Skeletal muscle satellite cell (primary cell): ENCODE results near the gene PRKCB.

Source experiments
- H3K27me3 ChIP-seq: 2 replicates; pipeline ENCODE4 v1.7.0; 2013; ENCODE audit warnings: low read length; ENCODE audit not compliant: control insufficient read depth, insufficient read depth
- H3K36me3 ChIP-seq: 2 replicates; pipeline ENCODE4 v1.7.0; 2013; ENCODE audit warnings: mild to moderate bottlenecking, control low read depth, low read length; ENCODE audit not compliant: insufficient read depth
- H3K4me1 ChIP-seq: 2 replicates; pipeline ENCODE4 v1.7.0; 2013; ENCODE audit warnings: low read length; ENCODE audit not compliant: control insufficient read depth, insufficient read depth
- H3K4me2 ChIP-seq: 2 replicates; pipeline ENCODE4 v1.7.0; 2013; ENCODE audit warnings: mild to moderate bottlenecking, low read length
- H3K4me3 ChIP-seq: 2 replicates; pipeline ENCODE4 v1.7.0; 2013; ENCODE audit warnings: low read length
- H3K9ac ChIP-seq: 2 replicates; pipeline ENCODE4 v1.7.0; 2013; ENCODE audit warnings: mild to moderate bottlenecking, low read depth, low read length, moderate library complexity
- H3K9me3 ChIP-seq: replicated peaks from 2 replicates; pipeline ENCODE4 v1.7.0; 2013; ENCODE audit warnings: mild to moderate bottlenecking, control low read depth, low read length

PRKCB gene

DNA sequence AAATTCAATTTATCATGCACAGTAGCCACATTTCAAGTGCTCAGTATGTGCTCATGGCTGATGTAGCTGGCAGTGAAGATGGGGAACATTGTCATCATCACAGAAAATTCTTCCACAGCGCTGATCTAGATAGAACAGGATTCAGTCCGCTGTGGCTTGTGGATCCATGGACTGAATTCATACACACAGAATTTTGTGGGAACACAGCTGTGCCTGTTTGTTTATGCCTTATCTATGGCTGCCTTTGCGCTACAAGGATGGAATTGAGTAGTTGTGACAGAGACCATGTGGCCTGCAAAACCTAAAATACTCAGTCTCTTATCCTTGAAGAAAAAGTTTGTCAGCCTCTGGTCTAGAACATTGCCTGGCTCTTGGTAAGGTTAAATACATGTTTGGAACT lies 128.4 kb downstream of the PRKCB start:
- Histone ChIP-seq H3K9me3 (no peaks in the 10 kb centered on the region), H3K4me1 (no peaks in the 10 kb centered on the region), H3K36me3 (no peaks in the 10 kb centered on the region)

DNA sequence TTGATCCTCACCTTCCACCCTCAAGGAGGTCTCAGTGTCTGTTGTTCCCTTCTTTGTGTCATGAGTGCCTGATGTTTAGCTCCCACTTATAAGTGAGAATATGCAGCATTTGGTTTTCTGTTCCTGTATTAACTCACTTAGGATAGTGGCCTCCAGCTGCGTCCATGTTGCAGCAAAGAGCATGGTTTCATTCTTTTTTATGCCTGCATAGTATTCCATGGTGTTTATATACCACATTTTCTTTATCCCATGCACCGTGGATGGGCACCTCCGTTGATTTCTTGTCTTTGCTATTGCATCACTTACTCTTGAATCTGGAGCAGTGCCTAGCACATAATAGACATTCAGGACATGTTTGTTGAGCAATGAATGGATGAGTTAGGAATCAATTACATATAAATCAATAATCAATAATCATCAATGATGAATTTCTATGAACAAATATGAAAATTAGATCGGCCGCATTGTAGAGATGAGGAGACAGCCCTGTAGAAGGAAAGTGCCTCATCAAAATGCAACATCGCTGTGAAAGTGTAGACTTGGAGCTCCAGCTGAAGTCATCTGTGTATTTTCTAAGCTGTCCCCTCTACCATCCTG lies 129.5 kb downstream of the PRKCB start:
- H3K36me3 ChIP-seq: no peaks in the 10 kb centered on the region
- H3K4me3 ChIP-seq: no peak overlapping the region
- no peak overlapping the region for H3K9ac ChIP-seq
- H3K4me2 ChIP-seq: no peak overlapping the region
- H3K4me1 ChIP-seq: no peaks in the 10 kb centered on the region
- no peaks in the 10 kb centered on the region for H3K27me3 ChIP-seq
- H3K9me3 ChIP-seq: no peaks in the 10 kb centered on the region

More for the DNA sequence above, 128.4 kb downstream of the PRKCB start:
- no peaks in the 10 kb centered on the region for H3K27me3 ChIP-seq
- H3K9ac ChIP-seq: no peak overlapping the region
- H3K4me2 ChIP-seq: no peak overlapping the region
- H3K4me3 ChIP-seq: no peak overlapping the region

GRCh38 chr16:23966597-23967394 lies 131.0 kb downstream of the PRKCB start:
- H3K27me3 ChIP-seq: no peaks in the 10 kb centered on the region
- no peak overlapping the region for H3K4me3 ChIP-seq
- H3K4me1 ChIP-seq: no peaks in the 10 kb centered on the region
- H3K9ac ChIP-seq: no peak overlapping the region
- H3K36me3 ChIP-seq: no peaks in the 10 kb centered on the region
- H3K9me3 ChIP-seq: no peaks in the 10 kb centered on the region
- H3K4me2 ChIP-seq: no peak overlapping the region

DNA sequence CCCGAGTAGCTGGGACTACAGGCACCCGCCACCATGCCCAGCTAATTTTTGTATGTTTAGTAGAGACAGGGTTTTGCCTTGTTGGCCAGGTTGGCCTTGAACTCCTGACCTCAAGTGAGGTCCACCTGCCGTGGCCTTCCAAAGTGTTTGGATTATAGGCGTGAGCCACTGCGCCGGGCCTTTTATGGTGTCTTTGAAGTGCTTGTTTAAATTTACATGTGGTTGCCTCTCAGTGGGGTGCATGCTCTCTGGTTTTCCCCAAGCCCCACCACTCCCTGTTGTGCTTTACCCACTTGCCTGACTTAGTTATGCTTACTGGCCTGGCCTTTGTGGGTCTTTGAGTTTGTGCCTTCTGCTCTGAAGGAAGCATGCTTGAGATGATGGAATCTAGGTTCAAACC lies 132.0 kb downstream of the PRKCB start:
- no peak overlapping the region for H3K9ac ChIP-seq
- no peak overlapping the region for H3K4me3 ChIP-seq

GRCh38 chr16:23968176-23968575 lies 132.4 kb downstream of the PRKCB start:
- Histone ChIP-seq H3K4me1 (no peaks in the 10 kb centered on the region), H3K36me3 (no peaks in the 10 kb centered on the region), H3K27me3 (no peaks in the 10 kb centered on the region), H3K4me3 (no peak overlapping the region), H3K9me3 (no peaks in the 10 kb centered on the region), H3K4me2 (no peak overlapping the region), H3K9ac (no peak overlapping the region)

More for the DNA sequence above, 132.0 kb downstream of the PRKCB start:
- Histone ChIP-seq H3K4me1 (no peaks in the 10 kb centered on the region), H3K36me3 (no peaks in the 10 kb centered on the region), H3K27me3 (no peaks in the 10 kb centered on the region), H3K9me3 (no peaks in the 10 kb centered on the region), H3K4me2 (no peak overlapping the region)

- no peaks in the 10 kb centered on the region for H3K4me1 ChIP-seq
- H3K36me3 ChIP-seq: no peaks in the 10 kb centered on the region
- no peak overlapping the region for H3K4me2 ChIP-seq
Measured at GRCh38 chr16:23969468-23970297, 133.9 kb downstream of the PRKCB start.

GRCh38 chr16:23974223-23974622 lies 138.4 kb downstream of the PRKCB start:
- Histone ChIP-seq H3K9ac (no peak overlapping the region), H3K27me3 (no peaks in the 10 kb centered on the region), H3K36me3 (no peaks in the 10 kb centered on the region), H3K9me3 (no peaks in the 10 kb centered on the region), H3K4me1 (no peaks in the 10 kb centered on the region), H3K4me3 (no peak overlapping the region), H3K4me2 (no peak overlapping the region)

More at GRCh38 chr16:23969468-23970297, 133.9 kb downstream of the PRKCB start:
- Histone ChIP-seq H3K9me3 (no peaks in the 10 kb centered on the region), H3K9ac (no peak overlapping the region), H3K27me3 (no peaks in the 10 kb centered on the region), H3K4me3 (no peak overlapping the region)

- Histone ChIP-seq H3K4me1 (no peaks in the 10 kb centered on the region), H3K9me3 (peaks cover 2% of the 10 kb centered on the region), H3K4me2 (no peak overlapping the region), H3K9ac (no peak overlapping the region), H3K27me3 (no peaks in the 10 kb centered on the region), H3K4me3 (no peak overlapping the region), H3K36me3 (no peaks in the 10 kb centered on the region)
Measured at GRCh38 chr16:23975293-23975692, 139.5 kb downstream of the PRKCB start.

DNA sequence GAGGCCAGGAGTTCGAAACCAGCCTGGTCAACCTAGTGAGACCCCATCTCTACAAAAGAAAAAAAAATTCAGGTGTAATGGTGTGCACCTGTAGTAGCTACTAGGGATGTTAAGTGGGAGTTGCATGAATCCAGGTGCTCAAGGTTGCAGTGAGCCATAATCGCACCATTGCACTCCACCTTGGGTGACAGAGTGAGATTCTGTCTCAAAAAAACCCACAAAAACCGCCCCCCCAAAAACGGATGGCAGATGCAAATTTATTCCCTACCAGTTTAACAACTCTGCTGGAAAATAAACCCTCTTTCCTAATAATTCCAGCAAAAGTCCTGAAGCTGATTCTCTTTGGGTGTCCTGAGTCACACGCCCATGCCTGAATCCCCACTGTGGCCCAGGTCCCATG lies 140.3 kb downstream of the PRKCB start:
- no peak overlapping the region for H3K9ac ChIP-seq
- peaks cover 2% of the 10 kb centered on the region for H3K9me3 ChIP-seq
- H3K4me3 ChIP-seq: no peak overlapping the region
- no peaks in the 10 kb centered on the region for H3K27me3 ChIP-seq
- no peaks in the 10 kb centered on the region for H3K36me3 ChIP-seq
- no peaks in the 10 kb centered on the region for H3K4me1 ChIP-seq
- no peak overlapping the region for H3K4me2 ChIP-seq

GRCh38 chr16:23976524-23976923 lies 140.7 kb downstream of the PRKCB start:
- H3K9ac ChIP-seq: no peak overlapping the region
- no peak overlapping the region for H3K4me3 ChIP-seq
- no peaks in the 10 kb centered on the region for H3K4me1 ChIP-seq
- H3K36me3 ChIP-seq: no peaks in the 10 kb centered on the region
- H3K4me2 ChIP-seq: no peak overlapping the region
- H3K27me3 ChIP-seq: no peaks in the 10 kb centered on the region
- H3K9me3 ChIP-seq: peaks cover 2% of the 10 kb centered on the region

GRCh38 chr16:23979441-23979840 lies 143.7 kb downstream of the PRKCB start:
- H3K4me1 ChIP-seq: no peaks in the 10 kb centered on the region
- no peaks in the 10 kb centered on the region for H3K36me3 ChIP-seq
- no peak overlapping the region for H3K9ac ChIP-seq
- H3K27me3 ChIP-seq: no peaks in the 10 kb centered on the region
- no peak overlapping the region for H3K4me3 ChIP-seq
- H3K9me3 ChIP-seq: peaks cover 2% of the 10 kb centered on the region
- no peak overlapping the region for H3K4me2 ChIP-seq
